Tibial nerve (tissue), 4 donors: ENCODE measurements around the gene HEBP1. TPM values are rescaled to one million over a fixed set of nuclear protein-coding genes. Genes with fewer than 3 reads are reported as not detected.

ENCODE experiments used
- DNase-seq, 2 donors: peaks; one replicate each; pipeline ENCODE4 v3.0.0-alpha.2; 2019; ENCODE audit warnings: low spot score in 2 of 2
- H3K27ac ChIP-seq, 4 donors: fragments of 200-600 bp; sonication (generic) in 3 of 4; one replicate each; pipeline ENCODE4 v1.5.1; 2017 to 2019; ENCODE audit warnings: mild to moderate bottlenecking in 1 of 4
- H3K27me3 ChIP-seq, 2 donors: fragments of 200-600 bp; sonication (generic) in 1 of 2; one replicate each; pipeline versions ENCODE4 v1.5.1 to v1.6.0; 2017 to 2019
- H3K36me3 ChIP-seq, 3 donors: fragments of 200-600 bp; sonication (generic); one replicate each; pipeline ENCODE4 v1.5.1; 2018 to 2019
- H3K4me1 ChIP-seq, 4 donors: fragments of 200-600 bp; sonication (generic) in 3 of 4; one replicate each; pipeline ENCODE4 v1.5.1; 2017 to 2019
- H3K4me3 ChIP-seq, 4 donors: fragments of 200-600 bp; sonication (generic) in 3 of 4; one replicate each; pipeline ENCODE4 v1.5.1; 2017 to 2019; ENCODE audit warnings: mild to moderate bottlenecking in 1 of 4, moderate library complexity in 1 of 4
- H3K9me3 ChIP-seq, 4 donors: fragments of 200-600 bp; sonication (generic) in 3 of 4; one replicate each; pipeline ENCODE4 v1.5.1; 2017 to 2019
- EP300 ChIP-seq, 2 donors: sonication (generic); formaldehyde crosslinking; IDR thresholded peaks; one replicate each; pipeline ENCODE4 v1.6.1; 2017; ENCODE audit warnings: antibody characterized with exemption in 2 of 2, mild to moderate bottlenecking in 1 of 2
- POLR2A ChIP-seq, 2 donors: fragments of 450-650 bp; IDR thresholded peaks; one replicate each; pipeline ENCODE4 v1.6.1; 2017; ENCODE audit warnings: antibody characterized with exemption in 2 of 2, mild to moderate bottlenecking in 2 of 2, moderate library complexity in 2 of 2
- WGBS, 2 donors: methylation state at CpG; one replicate each; pipeline ENCODE4 v1.1.5; 2018; 5-methylcytosine and 5-hydroxymethylcytosine counted together
- total RNA-seq, 4 donors: library from RNA; depleted of rRNA; stranded (reverse); fragments of >200 nt; gene quantifications; one replicate each; pipeline ENCODE4 v1.1.0, GENCODE V29; 2016
- TF ChIP-seq, protein P1 (sequence below), 5 experiments: fragments of 200-600 bp in 3 of 5; fragments of 450-650 bp in 2 of 5; sonication (generic) in 3 of 5; IDR thresholded peaks; one replicate each; pipeline ENCODE4 v1.5.1; 2016 to 2019; ENCODE audit warnings: antibody characterized with exemption in 5 of 5, mild to moderate bottlenecking in 3 of 5, moderate library complexity in 2 of 5

HEBP1 gene
- total RNA-seq, 4 donors from 2014 or later, result 42.7 to 61.0 (median 51.7) TPM

DNA sequence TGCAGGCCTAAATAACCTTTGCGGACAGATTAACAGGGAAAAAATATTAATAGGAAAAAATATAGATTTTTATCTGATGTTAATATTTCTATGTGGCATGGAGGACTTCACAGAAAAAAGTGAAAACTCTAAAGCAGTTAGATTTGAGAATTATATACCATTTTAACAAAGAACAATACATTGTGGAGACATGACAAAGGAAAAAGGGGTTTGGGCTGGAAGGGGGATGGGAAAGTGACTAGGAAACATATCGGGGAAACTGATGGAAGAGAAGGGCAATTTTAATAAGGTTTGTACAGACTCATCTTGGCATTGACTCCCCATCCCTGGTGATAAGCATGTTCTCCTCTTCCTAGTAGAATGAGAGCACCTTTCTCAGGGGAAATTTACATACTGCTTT lies 27.0 kb downstream of the HEBP1 start:
- no peak for DNase-seq
- Histone ChIP-seq H3K36me3 (peaks cover 2 to 67% (median 9%) of the 10 kb centered on the region in 3 donors), H3K9me3 (peaks cover 0 to 7% (median 0%) of the 10 kb centered on the region in 4 donors), H3K27ac (no peak overlapping the region), H3K4me1 (peaks cover 0 to 21% (median 5%) of the 10 kb centered on the region in 4 donors), H3K4me3 (no peak overlapping the region), H3K27me3 (no peaks in the 10 kb centered on the region)
- TF ChIP-seq, protein P1, sequence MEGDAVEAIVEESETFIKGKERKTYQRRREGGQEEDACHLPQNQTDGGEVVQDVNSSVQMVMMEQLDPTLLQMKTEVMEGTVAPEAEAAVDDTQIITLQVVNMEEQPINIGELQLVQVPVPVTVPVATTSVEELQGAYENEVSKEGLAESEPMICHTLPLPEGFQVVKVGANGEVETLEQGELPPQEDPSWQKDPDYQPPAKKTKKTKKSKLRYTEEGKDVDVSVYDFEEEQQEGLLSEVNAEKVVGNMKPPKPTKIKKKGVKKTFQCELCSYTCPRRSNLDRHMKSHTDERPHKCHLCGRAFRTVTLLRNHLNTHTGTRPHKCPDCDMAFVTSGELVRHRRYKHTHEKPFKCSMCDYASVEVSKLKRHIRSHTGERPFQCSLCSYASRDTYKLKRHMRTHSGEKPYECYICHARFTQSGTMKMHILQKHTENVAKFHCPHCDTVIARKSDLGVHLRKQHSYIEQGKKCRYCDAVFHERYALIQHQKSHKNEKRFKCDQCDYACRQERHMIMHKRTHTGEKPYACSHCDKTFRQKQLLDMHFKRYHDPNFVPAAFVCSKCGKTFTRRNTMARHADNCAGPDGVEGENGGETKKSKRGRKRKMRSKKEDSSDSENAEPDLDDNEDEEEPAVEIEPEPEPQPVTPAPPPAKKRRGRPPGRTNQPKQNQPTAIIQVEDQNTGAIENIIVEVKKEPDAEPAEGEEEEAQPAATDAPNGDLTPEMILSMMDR (IDR thresholded peaks at IDR 0.05), result no peak
- TF ChIP-seq EP300 (IDR thresholded peaks at IDR 0.05), result no peak
- TF ChIP-seq POLR2A (IDR thresholded peaks at IDR 0.05), result no peak
- 96 to 97% methylated on average over 2 of the region's 2 CpGs for WGBS, 2 donors

DNA sequence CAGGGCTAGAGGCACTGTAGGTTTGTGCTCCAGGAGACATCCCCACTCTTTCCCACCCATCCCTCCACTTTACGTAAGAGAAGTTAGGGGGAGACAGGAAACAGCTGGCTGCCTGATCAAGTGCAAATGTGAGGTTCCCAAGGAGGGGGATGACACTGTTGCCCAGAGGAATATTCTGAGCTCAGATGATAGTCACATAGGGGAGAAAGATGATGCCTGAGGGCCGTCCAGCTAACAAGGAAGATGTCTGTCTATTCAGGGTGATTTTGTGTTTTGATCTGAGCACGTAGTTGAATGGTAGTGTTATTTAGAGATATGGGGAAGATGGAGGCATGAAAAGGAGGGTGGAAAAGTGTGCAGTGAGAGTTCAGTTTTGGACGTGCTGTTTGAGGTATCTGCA lies 34.2 kb downstream of the HEBP1 start:
- no peak for DNase-seq
- TF ChIP-seq EP300 (IDR thresholded peaks at IDR 0.05), result no peak
- TF ChIP-seq, protein P1 (IDR thresholded peaks at IDR 0.05), result no peak
- no peak for TF ChIP-seq POLR2A (IDR thresholded peaks at IDR 0.05)
- Histone ChIP-seq H3K27ac (no peak overlapping the region), H3K4me3 (no peak overlapping the region), H3K27me3 (no peaks in the 10 kb centered on the region), H3K36me3 (peaks cover 0 to 41% (median 0%) of the 10 kb centered on the region in 3 donors), H3K9me3 (no peaks in the 10 kb centered on the region), H3K4me1 (no peaks in the 10 kb centered on the region)
- 69 to 71% methylated on average over 4 of the region's 4 CpGs for WGBS, 2 donors

DNA sequence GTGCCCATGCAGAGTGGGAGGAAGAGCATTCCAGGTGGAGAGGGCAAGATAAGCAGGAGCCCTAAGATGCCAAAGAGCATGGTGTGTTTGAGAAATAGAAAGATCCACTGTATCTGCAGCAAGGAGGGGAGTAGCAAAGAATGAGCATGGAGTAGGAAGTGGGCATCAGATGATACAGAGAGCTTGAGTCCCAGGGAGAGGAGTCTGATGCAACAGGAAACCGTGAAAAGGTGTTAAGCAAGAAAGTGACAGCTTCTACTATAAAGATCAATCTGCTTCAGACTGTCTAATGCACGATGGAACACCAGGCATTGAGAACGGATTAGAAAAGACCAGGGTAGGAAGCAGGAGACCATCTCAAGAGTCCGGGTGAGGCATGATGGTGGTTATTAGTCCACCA lies 35.8 kb downstream of the HEBP1 start:
- no peaks in the 10 kb centered on the region for H3K4me1 ChIP-seq
- H3K4me3 ChIP-seq, result no peak overlapping the region
- peaks cover 0 to 26% (median 0%) of the 10 kb centered on the region in 3 donors for H3K36me3 ChIP-seq
- no peaks in the 10 kb centered on the region for H3K27me3 ChIP-seq
- 84 to 88% methylated on average over 4 of the region's 4 CpGs for WGBS, 2 donors
- no peaks in the 10 kb centered on the region for H3K9me3 ChIP-seq
- DNase-seq, result no peak
- TF ChIP-seq EP300 (IDR thresholded peaks at IDR 0.05) (no peak), POLR2A (IDR thresholded peaks at IDR 0.05) (no peak)
- TF ChIP-seq, protein P1 (IDR thresholded peaks at IDR 0.05), result no peak
- H3K27ac ChIP-seq, result no peak overlapping the region

DNA sequence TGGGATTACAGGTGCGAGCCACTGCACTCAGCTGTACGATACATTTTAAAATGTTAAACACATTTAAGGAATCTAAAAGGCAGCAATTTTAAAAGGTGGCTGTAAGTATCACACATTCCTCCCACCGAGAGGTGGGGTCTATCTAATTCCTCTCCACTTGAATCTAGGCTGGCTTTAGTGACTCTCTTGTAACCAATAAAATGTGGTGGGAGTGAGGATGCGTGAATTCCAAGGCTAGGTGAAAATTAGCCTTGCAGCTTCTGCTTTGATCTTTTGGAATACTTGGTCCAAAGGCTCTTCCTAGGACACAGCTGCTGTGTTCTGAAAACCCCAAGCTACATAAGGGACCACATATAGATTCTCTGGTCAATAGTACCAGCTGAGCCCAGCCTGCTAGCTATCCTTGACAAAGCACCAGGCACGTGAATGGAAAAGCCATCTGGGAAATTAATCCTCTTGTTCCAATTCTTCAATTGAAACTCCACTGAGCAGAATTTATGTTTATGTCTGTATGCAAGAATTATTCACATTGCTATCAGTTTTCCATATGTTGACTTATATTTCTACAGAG lies 39.3 kb downstream of the HEBP1 start:
- DNase-seq, result no peak
- H3K27ac ChIP-seq, result no peak overlapping the region
- no peaks in the 10 kb centered on the region for H3K27me3 ChIP-seq
- WGBS, 2 donors, result 69 to 75% methylated on average over 5 of the region's 5 CpGs
- no peaks in the 10 kb centered on the region for H3K4me1 ChIP-seq
- H3K36me3 ChIP-seq, result peaks cover 0 to 3% (median 0%) of the 10 kb centered on the region in 3 donors
- no peaks in the 10 kb centered on the region for H3K9me3 ChIP-seq
- TF ChIP-seq POLR2A (IDR thresholded peaks at IDR 0.05) (no peak), EP300 (IDR thresholded peaks at IDR 0.05) (no peak)
- TF ChIP-seq, protein P1 (IDR thresholded peaks at IDR 0.05), result no peak
- no peak overlapping the region for H3K4me3 ChIP-seq

DNA sequence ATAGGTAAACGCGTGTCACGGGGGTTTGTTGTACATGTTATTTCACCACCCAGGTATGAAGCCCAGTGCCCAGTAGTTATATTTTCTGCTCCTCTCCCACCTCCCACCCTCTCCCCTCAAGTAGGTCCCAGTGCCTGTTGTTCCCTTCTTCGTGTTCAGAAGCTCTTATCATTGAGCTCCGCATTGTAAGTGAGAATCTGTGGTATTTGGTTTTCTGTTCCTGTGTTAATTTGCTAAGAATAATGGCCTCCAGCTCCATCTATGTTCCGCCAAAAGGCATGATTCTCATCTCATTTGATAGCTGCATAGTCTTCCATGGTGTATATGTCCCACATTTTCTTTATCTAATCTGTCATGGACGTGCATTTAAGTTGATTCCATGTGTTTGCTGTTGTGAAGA lies 41.2 kb downstream of the HEBP1 start:
- no peaks in the 10 kb centered on the region for H3K36me3 ChIP-seq
- H3K27me3 ChIP-seq, result no peaks in the 10 kb centered on the region
- WGBS, 2 donors, result 74 to 76% methylated on average over 7 of the region's 7 CpGs
- no peaks in the 10 kb centered on the region for H3K4me1 ChIP-seq
- no peak overlapping the region for H3K27ac ChIP-seq
- no peaks in the 10 kb centered on the region for H3K9me3 ChIP-seq
- no peak for DNase-seq
- TF ChIP-seq EP300 (IDR thresholded peaks at IDR 0.05) (no peak), POLR2A (IDR thresholded peaks at IDR 0.05) (no peak)
- TF ChIP-seq, protein P1 (IDR thresholded peaks at IDR 0.05), result no peak
- H3K4me3 ChIP-seq, result no peak overlapping the region
